Measurements from ENCODE around the gene HMGA1.

HMGA1 gene

GRCh38 chr6:34237316-34237721 lies 646 bp downstream of the HMGA1 start:
- Mint-ChIP-seq H3K27me3 (ENCODE audit: low read depth, poor library complexity) (no peaks in the 10 kb centered on the region), H3K4me1 (peaks cover 61% of the 10 kb centered on the region), H3K27ac (no peak overlapping the region), H3K36me3 (ENCODE audit: low read depth) (peaks cover 23% of the 10 kb centered on the region), H3K4me3 (peak overlapping the region; percentile 85), H3K9me3 (no peaks in the 10 kb centered on the region)
- TF ChIP-seq CTCF (IDR thresholded peaks at IDR 0.05) = no peak
- DNase-seq = peak; percentile 56

GRCh38 chr6:34237722-34238584 lies 1.3 kb downstream of the HMGA1 start:
- TF ChIP-seq CTCF (IDR thresholded peaks at IDR 0.05) = peak; percentile 8
- DNase-seq = peak; percentile 66
- Mint-ChIP-seq H3K9me3 (no peaks in the 10 kb centered on the region), H3K4me1 (peaks cover 65% of the 10 kb centered on the region), H3K27me3 (ENCODE audit: low read depth, poor library complexity) (no peaks in the 10 kb centered on the region), H3K36me3 (ENCODE audit: low read depth) (peaks cover 29% of the 10 kb centered on the region), H3K27ac (peak overlapping the region; percentile 78), H3K4me3 (peak overlapping the region; percentile 88)

- Mint-ChIP-seq H3K4me1 (peaks cover 66% of the 10 kb centered on the region), H3K36me3 (ENCODE audit: low read depth) (peaks cover 37% of the 10 kb centered on the region), H3K27ac (peak overlapping the region; percentile 90), H3K4me3 (peak overlapping the region; percentile 88), H3K9me3 (no peaks in the 10 kb centered on the region), H3K27me3 (ENCODE audit: low read depth, poor library complexity) (no peaks in the 10 kb centered on the region)
- TF ChIP-seq CTCF (IDR thresholded peaks at IDR 0.05) = no peak
- no peak for DNase-seq
These were observed 2.2 kb downstream of the HMGA1 start for GRCh38 chr6:34238585-34239499.

GRCh38 chr6:34239500-34239825 lies 2.8 kb downstream of the HMGA1 start:
- Mint-ChIP-seq H3K36me3 (ENCODE audit: low read depth) (peaks cover 37% of the 10 kb centered on the region), H3K4me3 (peak overlapping the region; percentile 88), H3K27ac (peak overlapping the region; percentile 64), H3K9me3 (no peaks in the 10 kb centered on the region), H3K27me3 (ENCODE audit: low read depth, poor library complexity) (no peaks in the 10 kb centered on the region), H3K4me1 (peaks cover 60% of the 10 kb centered on the region)
- no peak for DNase-seq
- no peak for TF ChIP-seq CTCF (IDR thresholded peaks at IDR 0.05)

- Mint-ChIP-seq H3K9me3 (no peaks in the 10 kb centered on the region), H3K4me3 (peak overlapping the region; percentile 30), H3K36me3 (ENCODE audit: low read depth) (peaks cover 37% of the 10 kb centered on the region), H3K27ac (no peak overlapping the region), H3K27me3 (ENCODE audit: low read depth, poor library complexity) (no peaks in the 10 kb centered on the region), H3K4me1 (peaks cover 59% of the 10 kb centered on the region)
- DNase-seq = no peak
- no peak for TF ChIP-seq CTCF (IDR thresholded peaks at IDR 0.05)
These were observed 3.2 kb downstream of the HMGA1 start for GRCh38 chr6:34239893-34240292.

Measured in nephron progenitor cell (in vitro differentiated cells).